ENCODE measurements around the gene ANKS1A. TPM values are rescaled to one million over a fixed set of nuclear protein-coding genes. Genes with fewer than 3 reads are reported as not detected.

Gene ANKS1A
- total RNA-seq, 1 experiment from 2014 or later: 24.0 TPM

DNA sequence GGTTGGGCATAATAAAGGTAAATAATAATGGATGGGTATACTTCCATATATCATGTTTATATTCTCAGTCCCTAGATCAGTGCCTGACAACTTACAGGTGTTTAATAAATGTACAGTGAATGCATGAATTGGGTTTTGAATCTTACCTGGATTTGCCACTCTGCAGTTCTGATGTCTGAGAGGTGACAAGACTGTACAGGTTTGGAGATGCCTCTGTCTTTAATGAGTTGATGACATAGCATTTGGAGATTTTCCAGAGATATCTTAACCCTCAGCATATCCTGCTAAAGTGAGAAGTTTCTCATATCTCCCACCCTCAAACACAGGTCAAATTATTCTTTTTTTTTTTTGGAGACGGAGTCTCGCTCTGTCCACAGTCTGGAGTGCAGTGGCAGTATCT lies 2.2 kb downstream of the ANKS1A start:
- Histone ChIP-seq H3K9me3 (no peaks in the 10 kb centered on the region), H3K36me3 (ENCODE audit: control insufficient read depth, insufficient read depth, low read length) (no peaks in the 10 kb centered on the region), H3K4me1 (peaks cover 7% of the 10 kb centered on the region), H3K27me3 (replicated peaks; ENCODE audit: control insufficient read depth, insufficient read depth, low read length) (no peaks in the 10 kb centered on the region), H3K4me3 (ENCODE audit: low read depth, low read length) (no peak overlapping the region)
- no peak overlapping the region for H3K27ac Mint-ChIP-seq (ENCODE audit: unreplicated experiment)
- CTCF ChIA-PET: no interaction called here
- intact Hi-C loops (cut with micrococcal nuclease; ENCODE audit: unreplicated experiment): no loop called here
- no TSS peak for BruUV-seq (replicated peaks)
- no peak for DNase-seq
- peaks cover 16% of the 10 kb centered on the region for H3K4me1 Mint-ChIP-seq (ENCODE audit: low read depth, unreplicated experiment)
- no peaks in the 10 kb centered on the region for H3K9me3 Mint-ChIP-seq (ENCODE audit: unreplicated experiment)
- POLR2A ChIA-PET: no interaction called here
- H3K4me3 Mint-ChIP-seq (ENCODE audit: unreplicated experiment): no peak overlapping the region
- TF ChIP-seq, protein P1, sequence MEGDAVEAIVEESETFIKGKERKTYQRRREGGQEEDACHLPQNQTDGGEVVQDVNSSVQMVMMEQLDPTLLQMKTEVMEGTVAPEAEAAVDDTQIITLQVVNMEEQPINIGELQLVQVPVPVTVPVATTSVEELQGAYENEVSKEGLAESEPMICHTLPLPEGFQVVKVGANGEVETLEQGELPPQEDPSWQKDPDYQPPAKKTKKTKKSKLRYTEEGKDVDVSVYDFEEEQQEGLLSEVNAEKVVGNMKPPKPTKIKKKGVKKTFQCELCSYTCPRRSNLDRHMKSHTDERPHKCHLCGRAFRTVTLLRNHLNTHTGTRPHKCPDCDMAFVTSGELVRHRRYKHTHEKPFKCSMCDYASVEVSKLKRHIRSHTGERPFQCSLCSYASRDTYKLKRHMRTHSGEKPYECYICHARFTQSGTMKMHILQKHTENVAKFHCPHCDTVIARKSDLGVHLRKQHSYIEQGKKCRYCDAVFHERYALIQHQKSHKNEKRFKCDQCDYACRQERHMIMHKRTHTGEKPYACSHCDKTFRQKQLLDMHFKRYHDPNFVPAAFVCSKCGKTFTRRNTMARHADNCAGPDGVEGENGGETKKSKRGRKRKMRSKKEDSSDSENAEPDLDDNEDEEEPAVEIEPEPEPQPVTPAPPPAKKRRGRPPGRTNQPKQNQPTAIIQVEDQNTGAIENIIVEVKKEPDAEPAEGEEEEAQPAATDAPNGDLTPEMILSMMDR (IDR thresholded peaks at IDR 0.05; ENCODE audit: insufficient read depth in 1 of 2, low read depth in 1 of 2, low read length in 1 of 2, severe bottlenecking in 1 of 2, unreplicated experiment in 1 of 2): no peak
- H3K36me3 Mint-ChIP-seq (ENCODE audit: insufficient read depth, unreplicated experiment): peaks cover 26% of the 10 kb centered on the region
- no peaks in the 10 kb centered on the region for H3K27me3 Mint-ChIP-seq (ENCODE audit: insufficient read depth, unreplicated experiment)

DNA sequence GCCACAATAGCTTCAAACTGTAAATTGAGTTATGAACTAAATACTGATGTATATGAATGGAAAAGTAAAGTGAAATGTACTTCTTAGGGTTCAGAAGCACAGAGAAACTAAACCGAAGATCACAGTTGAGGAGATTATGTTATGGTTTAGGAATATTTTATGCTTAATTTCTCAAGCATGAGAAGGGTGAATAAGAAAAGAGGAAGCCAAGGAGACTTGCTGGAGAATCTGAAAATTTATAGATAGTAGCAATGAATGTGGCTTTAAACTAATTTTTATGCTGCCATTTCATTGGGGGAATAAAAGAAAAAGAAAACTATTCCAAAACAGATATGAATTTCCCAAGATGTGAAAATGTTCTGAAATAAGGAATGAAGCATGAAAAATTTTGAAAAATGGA lies 5.6 kb downstream of the ANKS1A start:
- H3K27me3 ChIP-seq (replicated peaks; ENCODE audit: control insufficient read depth, insufficient read depth, low read length): no peaks in the 10 kb centered on the region
- no peak for DNase-seq
- Mint-ChIP-seq H3K4me3 (ENCODE audit: unreplicated experiment) (no peak overlapping the region), H3K4me1 (ENCODE audit: low read depth, unreplicated experiment) (peaks cover 11% of the 10 kb centered on the region), H3K36me3 (ENCODE audit: insufficient read depth, unreplicated experiment) (no peaks in the 10 kb centered on the region), H3K9me3 (ENCODE audit: unreplicated experiment) (no peaks in the 10 kb centered on the region), H3K27me3 (ENCODE audit: insufficient read depth, unreplicated experiment) (no peaks in the 10 kb centered on the region), H3K27ac (ENCODE audit: unreplicated experiment) (no peak overlapping the region)
- ChIA-PET CTCF (no interaction called here), POLR2A (interaction anchor here (0.7 kb wide), 1 partner anchor 137 kb away, joined by 3 read pairs; the partner anchor contains the start of gene SNRPC)
- H3K4me3 ChIP-seq (ENCODE audit: low read depth, low read length): no peak overlapping the region
- H3K9me3 ChIP-seq: no peaks in the 10 kb centered on the region
- BruUV-seq (replicated peaks): no TSS peak
- TF ChIP-seq, protein P1 (IDR thresholded peaks at IDR 0.05; ENCODE audit: insufficient read depth in 1 of 2, low read depth in 1 of 2, low read length in 1 of 2, severe bottlenecking in 1 of 2, unreplicated experiment in 1 of 2): no peak
- no peaks in the 10 kb centered on the region for H3K36me3 ChIP-seq (ENCODE audit: control insufficient read depth, insufficient read depth, low read length)
- peaks cover 7% of the 10 kb centered on the region for H3K4me1 ChIP-seq
- intact Hi-C loops (cut with micrococcal nuclease; ENCODE audit: unreplicated experiment): no loop called here

DNA sequence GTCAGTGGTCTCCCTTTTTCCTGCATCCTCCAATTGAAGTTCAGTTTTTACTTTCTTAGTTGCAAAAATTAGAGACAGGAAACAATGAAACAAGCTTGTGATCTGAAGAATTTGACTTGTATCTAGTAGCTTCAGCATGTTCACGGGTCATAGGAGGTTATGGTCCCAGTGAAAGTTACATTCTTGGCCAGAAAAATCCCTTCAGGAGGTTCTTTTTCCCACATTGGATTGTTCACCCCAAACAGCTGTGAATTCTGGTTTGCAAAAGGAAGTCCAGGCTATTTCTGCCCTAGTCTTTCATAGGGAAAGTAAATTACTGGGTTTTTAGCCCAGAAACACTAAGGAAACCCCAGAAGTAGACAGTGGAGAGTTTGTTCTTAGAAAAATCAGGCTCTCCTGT lies 8.1 kb downstream of the ANKS1A start:
- POLR2A ChIA-PET: no interaction called here
- no peak overlapping the region for H3K4me3 Mint-ChIP-seq (ENCODE audit: unreplicated experiment)

More for the DNA sequence above, 8.1 kb downstream of the ANKS1A start:
- H3K4me1 ChIP-seq: peaks cover 7% of the 10 kb centered on the region
- no peaks in the 10 kb centered on the region for H3K9me3 ChIP-seq
- intact Hi-C loops (cut with micrococcal nuclease; ENCODE audit: unreplicated experiment): no loop called here
- no peak overlapping the region for H3K4me3 ChIP-seq (ENCODE audit: low read depth, low read length)
- CTCF ChIA-PET: no interaction called here
- no peaks in the 10 kb centered on the region for H3K27me3 ChIP-seq (replicated peaks; ENCODE audit: control insufficient read depth, insufficient read depth, low read length)
- Mint-ChIP-seq H3K27ac (ENCODE audit: unreplicated experiment) (no peak overlapping the region), H3K36me3 (ENCODE audit: insufficient read depth, unreplicated experiment) (no peaks in the 10 kb centered on the region), H3K4me1 (ENCODE audit: low read depth, unreplicated experiment) (no peaks in the 10 kb centered on the region), H3K9me3 (ENCODE audit: unreplicated experiment) (no peaks in the 10 kb centered on the region), H3K27me3 (ENCODE audit: insufficient read depth, unreplicated experiment) (no peaks in the 10 kb centered on the region)
- TF ChIP-seq, protein P1 (IDR thresholded peaks at IDR 0.05; ENCODE audit: insufficient read depth in 1 of 2, low read depth in 1 of 2, low read length in 1 of 2, severe bottlenecking in 1 of 2, unreplicated experiment in 1 of 2): no peak
- no peaks in the 10 kb centered on the region for H3K36me3 ChIP-seq (ENCODE audit: control insufficient read depth, insufficient read depth, low read length)
- DNase-seq: no peak
- no TSS peak for BruUV-seq (replicated peaks)
